PC-3 (cell line): ENCODE results near the gene HIPK2. TPM values are rescaled to one million over a fixed set of nuclear protein-coding genes. Genes with fewer than 3 reads are reported as not detected.

ENCODE experiments used
- ATAC-seq: fragments of 200-7000 bp; cut with Tn5 transposase; 2 replicates; pipeline ENCODE4 v1.9.1; 2020; ENCODE audit warnings: mild to moderate bottlenecking, moderate library complexity
- BruUV-seq: library from RNA; stranded (reverse); fragments of 400-500 nt; replicated peaks from 2 replicates; lab custom pipeline; 2021; lab: Mats Ljungman, UMichigan
- CTCF ChIA-PET: fragments of 300-600 bp; sonication (Branson Sonifier 250); formaldehyde crosslinking; loops from one replicate; lab custom pipeline; 2022; ENCODE audit warnings: antibody characterized with exemption; lab: Charles Lee
- POLR2A ChIA-PET: fragments of 300-600 bp; sonication (Branson Sonifier 250); formaldehyde crosslinking; loops from one replicate; lab custom pipeline; 2022; ENCODE audit warnings: antibody characterized with exemption; ENCODE audit not compliant: unreplicated experiment; lab: Charles Lee
- DNase-seq: peaks from one replicate; pipeline ENCODE4 v3.0.0-alpha.2; 2015
- H2AFZ ChIP-seq: fragments of 300-600 bp; sonication (generic); 2 replicates; pipeline ENCODE4 v1.6.0; 2016; ENCODE audit warnings: antibody characterized with exemption, low read length
- H3F3A ChIP-seq: fragments of 300-600 bp; sonication (generic); one replicate; pipeline ENCODE4 v1.6.0; 2017; ENCODE audit warnings: antibody characterized with exemption, low read length, control low read depth, mild to moderate bottlenecking; ENCODE audit not compliant: unreplicated experiment
- H3K27ac ChIP-seq: fragments of 300-600 bp; sonication (generic); 2 replicates; pipeline ENCODE4 v1.5.1; 2016; ENCODE audit warnings: mild to moderate bottlenecking, low read length
- H3K27me3 ChIP-seq: fragments of 300-600 bp; sonication (generic); 2 replicates; pipeline ENCODE4 v1.6.1; 2016; ENCODE audit warnings: low read length, mixed read lengths
- H3K36me3 ChIP-seq: fragments of 300-600 bp; sonication (generic); 2 replicates; pipeline ENCODE4 v1.6.1; 2016; ENCODE audit warnings: low read depth, mixed run types, low read length, mixed read lengths
- H3K4me1 ChIP-seq: fragments of 300-600 bp; sonication (generic); 2 replicates; pipeline ENCODE4 v1.5.1; 2016; ENCODE audit warnings: low read length; ENCODE audit not compliant: insufficient read depth
- H3K4me2 ChIP-seq: fragments of 300-600 bp; sonication (generic); 2 replicates; pipeline ENCODE4 v1.6.0; 2016; ENCODE audit warnings: low read length
- H3K4me3 ChIP-seq: fragments of 300-600 bp; sonication (generic); 2 replicates; pipeline ENCODE4 v1.5.1; 2016; ENCODE audit warnings: mild to moderate bottlenecking, low read length, mixed read lengths
- H3K79me2 ChIP-seq: fragments of 300-600 bp; sonication (generic); 2 replicates; pipeline ENCODE4 v1.6.1; 2017; ENCODE audit warnings: low read length, mixed read lengths
- H3K9ac ChIP-seq: fragments of 300-600 bp; sonication (generic); 2 replicates; pipeline ENCODE4 v1.6.0; 2016; ENCODE audit warnings: mild to moderate bottlenecking, low read length
- H3K9me2 ChIP-seq: fragments of 300-600 bp; sonication (generic); replicated peaks from 2 replicates; pipeline ENCODE4 v1.6.1; 2016; ENCODE audit warnings: mixed run types, low read length, mixed read lengths
- H3K9me3 ChIP-seq: fragments of 300-600 bp; sonication (generic); 2 replicates; pipeline ENCODE4 v1.6.1; 2016; ENCODE audit warnings: low read length, mixed read lengths
- H4K20me1 ChIP-seq: fragments of 300-600 bp; sonication (generic); 2 replicates; pipeline ENCODE4 v1.6.1; 2016; ENCODE audit warnings: low read length, mixed read lengths
- EZH2 ChIP-seq: fragments of 300-600 bp; sonication (generic); IDR thresholded peaks from one replicate; pipeline ENCODE4 v1.6.1; 2017; ENCODE audit warnings: antibody characterized with exemption, mild to moderate bottlenecking, low read length; ENCODE audit not compliant: unreplicated experiment
- EZH2phosphoT487 ChIP-seq: fragments of 300-600 bp; sonication (generic); IDR thresholded peaks from 2 replicates; pipeline ENCODE4 v1.6.1; 2018; ENCODE audit warnings: mild to moderate bottlenecking, antibody characterized with exemption, low read length, borderline replicate concordance
- intact Hi-C: fragments of 100-400 bp; cut with micrococcal nuclease; formaldehyde crosslinking; loops from 2 replicates; pipeline ENCODE4 v1.9.0; 2023
- total RNA-seq: library from RNA; depleted of rRNA; stranded (reverse); fragments of >200 nt; gene quantifications from 2 replicates; pipeline ENCODE4 v1.2.3, GENCODE V29; 2014
- TF ChIP-seq, protein P1 (sequence below): fragments of 300-600 bp; sonication (generic); conservative IDR thresholded peaks from 2 replicates; pipeline ENCODE4 v1.5.1; 2017; ENCODE audit warnings: antibody characterized with exemption, low read depth, mild to moderate bottlenecking, low read length

Gene HIPK2
- total RNA-seq, 1 experiment from 2014 or later = 38.1 TPM

- peaks cover 65% of the 10 kb centered on the region for H3K36me3 ChIP-seq
Measured at GRCh38 chr7:139623518-139623917, 154.3 kb downstream of the HIPK2 start.

GRCh38 chr7:139620676-139621344 lies 157.0 kb downstream of the HIPK2 start:
- BruUV-seq = no TSS peak
- Histone ChIP-seq H3K79me2 (no peaks in the 10 kb centered on the region), H3K4me2 (no peak overlapping the region), H3K36me3 (peaks cover 70% of the 10 kb centered on the region), H3K4me3 (no peak overlapping the region), H3K9me3 (no peaks in the 10 kb centered on the region), H3K27me3 (no peaks in the 10 kb centered on the region), H3K9me2 (no peaks in the 10 kb centered on the region), H2AFZ (no peak overlapping the region), H4K20me1 (no peaks in the 10 kb centered on the region), H3K9ac (no peak overlapping the region), H3F3A (no peaks in the 10 kb centered on the region), H3K27ac (no peak overlapping the region), H3K4me1 (peaks cover 12% of the 10 kb centered on the region)
- ChIA-PET POLR2A (interaction anchor here (0.6 kb wide), 1 partner anchor 683 kb away, joined by 3 read pairs; no protein-coding TSS in a partner anchor), CTCF (interaction anchor here (0.6 to 0.9 kb wide), 2 partner anchors 19 to 377 kb away, joined by 3 to 5 read pairs; no protein-coding TSS in a partner anchor)
- DNase-seq = peak; percentile 57
- TF ChIP-seq EZH2 (no peak), EZH2phosphoT487 (no peak)
- TF ChIP-seq, protein P1, sequence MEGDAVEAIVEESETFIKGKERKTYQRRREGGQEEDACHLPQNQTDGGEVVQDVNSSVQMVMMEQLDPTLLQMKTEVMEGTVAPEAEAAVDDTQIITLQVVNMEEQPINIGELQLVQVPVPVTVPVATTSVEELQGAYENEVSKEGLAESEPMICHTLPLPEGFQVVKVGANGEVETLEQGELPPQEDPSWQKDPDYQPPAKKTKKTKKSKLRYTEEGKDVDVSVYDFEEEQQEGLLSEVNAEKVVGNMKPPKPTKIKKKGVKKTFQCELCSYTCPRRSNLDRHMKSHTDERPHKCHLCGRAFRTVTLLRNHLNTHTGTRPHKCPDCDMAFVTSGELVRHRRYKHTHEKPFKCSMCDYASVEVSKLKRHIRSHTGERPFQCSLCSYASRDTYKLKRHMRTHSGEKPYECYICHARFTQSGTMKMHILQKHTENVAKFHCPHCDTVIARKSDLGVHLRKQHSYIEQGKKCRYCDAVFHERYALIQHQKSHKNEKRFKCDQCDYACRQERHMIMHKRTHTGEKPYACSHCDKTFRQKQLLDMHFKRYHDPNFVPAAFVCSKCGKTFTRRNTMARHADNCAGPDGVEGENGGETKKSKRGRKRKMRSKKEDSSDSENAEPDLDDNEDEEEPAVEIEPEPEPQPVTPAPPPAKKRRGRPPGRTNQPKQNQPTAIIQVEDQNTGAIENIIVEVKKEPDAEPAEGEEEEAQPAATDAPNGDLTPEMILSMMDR = peak; percentile 73
- ATAC-seq = peak; percentile 60
- intact Hi-C loops = loop anchor here (1.0 kb wide), 1 partner anchor 154 kb away; no protein-coding TSS in a partner anchor

More at GRCh38 chr7:139623518-139623917, 154.3 kb downstream of the HIPK2 start:
- no peak overlapping the region for H2AFZ ChIP-seq
- intact Hi-C loops = no loop called here
- no peak overlapping the region for H3K4me3 ChIP-seq
- no peaks in the 10 kb centered on the region for H3K27me3 ChIP-seq
- POLR2A ChIA-PET = no interaction called here
- H3K27ac ChIP-seq = no peak overlapping the region
- peaks cover 12% of the 10 kb centered on the region for H3K4me1 ChIP-seq
- CTCF ChIA-PET = interaction anchor here (0.7 kb wide), 1 partner anchor 130 kb away, joined by 11 read pairs; no protein-coding TSS in a partner anchor
- no peaks in the 10 kb centered on the region for H3K9me3 ChIP-seq
- no peaks in the 10 kb centered on the region for H3F3A ChIP-seq
- no peaks in the 10 kb centered on the region for H3K79me2 ChIP-seq
- no peaks in the 10 kb centered on the region for H4K20me1 ChIP-seq
- no peak for ATAC-seq
- DNase-seq = no peak
- no peak overlapping the region for H3K4me2 ChIP-seq
- H3K9ac ChIP-seq = no peak overlapping the region
- H3K9me2 ChIP-seq = no peaks in the 10 kb centered on the region
- BruUV-seq = no TSS peak
- TF ChIP-seq, protein P1 = no peak
- TF ChIP-seq EZH2 = no peak
- no peak for TF ChIP-seq EZH2phosphoT487

DNA sequence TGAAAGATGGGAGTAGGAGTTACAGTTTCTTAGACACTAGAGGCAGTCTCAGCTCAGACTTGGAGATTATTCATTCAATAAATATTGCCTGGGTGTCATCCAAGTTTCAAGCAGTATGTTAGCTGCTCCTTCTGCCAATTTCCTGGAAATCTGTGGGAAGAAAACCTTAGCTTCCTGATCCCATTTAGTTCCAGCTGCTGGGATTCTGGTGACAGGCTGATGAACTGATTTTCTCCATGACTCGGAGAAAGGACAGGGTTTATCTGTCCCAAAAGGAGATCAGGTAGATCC lies 158.5 kb downstream of the HIPK2 start:
- Histone ChIP-seq H3K9me2 (no peaks in the 10 kb centered on the region), H3K36me3 (peaks cover 62% of the 10 kb centered on the region), H3K9me3 (no peaks in the 10 kb centered on the region), H3K79me2 (no peaks in the 10 kb centered on the region), H3K4me2 (no peak overlapping the region), H3K27ac (peak overlapping the region; percentile 30), H4K20me1 (no peaks in the 10 kb centered on the region), H3K4me1 (peaks cover 12% of the 10 kb centered on the region), H3F3A (no peaks in the 10 kb centered on the region), H3K9ac (no peak overlapping the region), H3K27me3 (no peaks in the 10 kb centered on the region), H2AFZ (no peak overlapping the region), H3K4me3 (no peak overlapping the region)
- ChIA-PET CTCF (interaction anchor here (0.5 to 1.3 kb wide), 9 partner anchors 17 to 387 kb away, joined by 3 to 6 read pairs (median 4); no protein-coding TSS in a partner anchor), POLR2A (interaction anchor here (0.6 kb wide), 1 partner anchor 447 kb away, joined by 3 read pairs; no protein-coding TSS in a partner anchor)
- intact Hi-C loops = loop anchor here (1.0 kb wide), 1 partner anchor 383 kb away; no protein-coding TSS in a partner anchor
- ATAC-seq (peak; percentile 76), DNase-seq (peak; percentile 69)
- no TSS peak for BruUV-seq
- no peak for TF ChIP-seq EZH2
- TF ChIP-seq, protein P1 = no peak
- no peak for TF ChIP-seq EZH2phosphoT487
